Stomach smooth muscle (tissue), 2 donors: ENCODE results near the gene SLC35A4.
"Not testable (repeated sequence)": the region's sequence is repeated elsewhere in the genome, so short reads cannot be mapped to it uniquely, and the experiment has no call there.

Source experiments
- H3K27ac ChIP-seq: one replicate; pipeline ENCODE4 v1.7.0; 2013; ENCODE audit warnings: mild to moderate bottlenecking, low read length, inconsistent platforms
- H3K27me3 ChIP-seq, 2 donors: one replicate each; pipeline ENCODE4 v1.7.0; 2013; ENCODE audit warnings: low read length in 2 of 2; ENCODE audit not compliant: insufficient read depth in 2 of 2, control insufficient read depth in 1 of 2
- H3K36me3 ChIP-seq, 2 donors: one replicate each; pipeline ENCODE4 v1.7.0; 2013; ENCODE audit warnings: low read length in 2 of 2; ENCODE audit not compliant: control insufficient read depth in 2 of 2, insufficient read depth in 2 of 2
- H3K4me1 ChIP-seq: one replicate; pipeline ENCODE4 v1.7.0; 2013; ENCODE audit warnings: low read length; ENCODE audit not compliant: control insufficient read depth, insufficient read depth
- H3K4me3 ChIP-seq, 2 donors: one replicate each; pipeline ENCODE4 v1.7.0; 2013; ENCODE audit warnings: low read length in 2 of 2
- H3K9ac ChIP-seq, 2 donors: one replicate each; pipeline ENCODE4 v1.7.0; 2013; ENCODE audit warnings: low read length in 2 of 2, mild to moderate bottlenecking in 1 of 2
- H3K9me3 ChIP-seq, 2 donors: one replicate each; pipeline ENCODE4 v1.7.0; 2013; ENCODE audit warnings: low read length in 2 of 2; ENCODE audit not compliant: control insufficient read depth in 2 of 2
- donor health status: healthy.
- donor health status: Pancreatic carcinoma.

Gene SLC35A4

DNA sequence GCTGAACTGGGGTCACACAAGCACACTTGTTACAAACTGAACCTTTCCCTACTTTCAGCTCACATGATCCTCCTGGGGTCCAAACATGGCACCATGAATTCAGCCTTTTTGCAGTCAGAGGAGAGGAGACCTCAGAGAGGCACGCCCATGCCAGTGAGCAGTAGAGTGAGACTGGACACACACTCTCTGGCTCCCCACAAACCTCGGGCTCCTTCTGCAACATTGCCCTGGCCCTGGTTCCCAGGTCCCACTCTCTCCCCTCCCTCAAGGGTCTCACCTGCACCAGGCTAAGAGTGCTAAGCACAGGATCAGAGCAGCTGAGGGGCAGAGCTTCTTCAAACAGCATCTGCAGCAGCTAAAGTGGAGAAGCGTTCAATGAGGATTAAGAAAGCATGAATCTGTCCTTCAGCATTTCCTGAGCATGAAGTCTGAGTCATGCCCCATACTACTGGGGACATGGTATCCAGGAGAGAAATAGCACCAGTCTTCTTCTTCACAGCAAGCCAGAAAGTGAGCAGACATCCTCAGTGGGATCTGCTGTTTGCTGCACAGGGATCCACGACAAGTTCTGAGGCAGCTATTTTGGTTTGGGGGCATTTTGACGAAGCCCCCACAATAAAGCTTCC lies 27.2 kb downstream of the SLC35A4 start:
- Histone ChIP-seq H3K27ac (no peak overlapping the region), H3K4me3 (no peak overlapping the region), H3K4me1 (no peaks in the 10 kb centered on the region), H3K9ac (no peak overlapping the region), H3K36me3 (no peaks in the 10 kb centered on the region), H3K27me3 (no peaks in the 10 kb centered on the region), H3K9me3 (no peaks in the 10 kb centered on the region)

DNA sequence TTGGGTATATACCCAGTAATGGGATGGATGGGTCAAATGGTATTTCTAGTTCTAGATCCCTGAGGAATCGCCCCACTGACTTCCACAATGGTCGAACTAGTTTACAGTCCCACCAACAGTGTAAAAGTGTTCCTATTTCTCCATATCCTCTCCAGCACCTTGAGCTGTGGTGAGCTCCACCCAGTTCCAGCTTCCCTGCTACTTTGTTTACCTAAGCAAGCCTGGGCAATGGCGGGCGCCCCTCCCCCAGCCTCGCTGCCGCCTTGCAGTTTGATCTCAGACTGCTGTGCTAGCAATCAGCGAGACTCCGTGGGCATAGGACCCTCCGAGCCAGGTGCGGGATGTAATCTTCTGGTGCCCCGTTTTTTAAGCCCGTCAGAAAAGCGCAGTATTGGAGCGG lies 28.4 kb downstream of the SLC35A4 start:
- H3K9ac ChIP-seq, H3K36me3 ChIP-seq, H3K27ac ChIP-seq, H3K4me3 ChIP-seq, H3K27me3 ChIP-seq, H3K4me1 ChIP-seq, H3K9me3 ChIP-seq: not testable (repeated sequence)

DNA sequence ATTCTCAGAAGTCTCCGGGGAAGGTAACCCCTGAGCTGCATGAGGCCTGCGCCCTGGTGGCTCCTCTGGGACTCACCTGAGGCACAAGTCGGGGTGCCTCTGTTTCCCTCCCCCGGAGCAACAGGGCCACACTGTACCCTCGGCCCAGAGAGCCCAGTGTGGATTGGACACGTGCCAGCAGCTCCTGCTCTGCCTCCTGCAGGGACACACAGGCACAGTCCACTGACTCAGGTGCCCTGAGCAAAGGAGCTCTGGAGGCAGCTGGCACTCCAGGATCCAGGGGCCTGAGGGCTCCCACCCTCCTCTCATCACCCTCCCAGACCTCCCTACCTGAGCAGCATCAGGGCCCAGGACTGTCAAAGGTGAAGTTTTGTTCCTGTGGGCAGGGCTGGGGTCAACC lies 29.5 kb downstream of the SLC35A4 start:
- H3K9me3 ChIP-seq = no peaks in the 10 kb centered on the region
- H3K27ac ChIP-seq = no peak overlapping the region
- no peak overlapping the region for H3K9ac ChIP-seq
- H3K4me1 ChIP-seq = no peaks in the 10 kb centered on the region
- no peak overlapping the region for H3K4me3 ChIP-seq
- no peaks in the 10 kb centered on the region for H3K27me3 ChIP-seq
- no peaks in the 10 kb centered on the region for H3K36me3 ChIP-seq

DNA sequence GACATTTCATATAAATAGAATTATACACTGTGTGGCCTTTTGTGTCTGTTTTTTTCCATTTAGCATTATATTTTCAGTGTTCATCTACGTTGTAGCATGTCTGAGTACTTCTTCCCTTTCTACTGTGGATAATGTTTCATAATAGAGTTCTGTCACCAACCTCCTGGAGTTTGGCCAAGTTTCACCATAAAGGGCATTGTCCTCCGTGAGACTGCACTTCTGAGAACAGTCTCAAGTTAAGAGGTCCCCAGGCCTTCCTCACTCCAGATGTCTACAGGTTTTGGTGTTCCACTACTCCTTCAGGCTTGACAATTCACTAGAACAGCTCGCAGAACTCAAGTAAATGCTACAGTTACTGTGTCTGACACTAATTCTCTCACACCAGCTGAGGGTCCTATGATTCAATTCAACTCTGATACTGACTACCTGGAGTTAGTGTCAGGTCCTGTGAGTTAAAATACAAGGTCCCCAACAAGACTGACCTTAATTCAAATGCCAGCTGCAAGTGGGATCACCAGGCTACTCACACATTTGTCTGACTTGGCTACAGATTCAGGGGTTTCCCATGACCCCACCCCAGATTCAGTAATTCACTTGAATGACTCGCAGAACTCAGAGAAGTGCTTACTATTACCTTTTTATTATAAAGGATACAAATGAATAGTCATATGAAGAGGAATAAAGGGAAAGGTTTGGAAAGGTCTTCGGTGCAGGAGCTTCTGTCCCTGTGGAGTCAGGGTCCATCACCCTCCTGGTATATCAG lies 31.1 kb downstream of the SLC35A4 start:
- Histone ChIP-seq H3K27ac (no peak overlapping the region), H3K9ac (no peak overlapping the region), H3K27me3 (no peaks in the 10 kb centered on the region), H3K36me3 (no peaks in the 10 kb centered on the region), H3K4me1 (no peaks in the 10 kb centered on the region), H3K9me3 (no peaks in the 10 kb centered on the region), H3K4me3 (no peak overlapping the region)

DNA sequence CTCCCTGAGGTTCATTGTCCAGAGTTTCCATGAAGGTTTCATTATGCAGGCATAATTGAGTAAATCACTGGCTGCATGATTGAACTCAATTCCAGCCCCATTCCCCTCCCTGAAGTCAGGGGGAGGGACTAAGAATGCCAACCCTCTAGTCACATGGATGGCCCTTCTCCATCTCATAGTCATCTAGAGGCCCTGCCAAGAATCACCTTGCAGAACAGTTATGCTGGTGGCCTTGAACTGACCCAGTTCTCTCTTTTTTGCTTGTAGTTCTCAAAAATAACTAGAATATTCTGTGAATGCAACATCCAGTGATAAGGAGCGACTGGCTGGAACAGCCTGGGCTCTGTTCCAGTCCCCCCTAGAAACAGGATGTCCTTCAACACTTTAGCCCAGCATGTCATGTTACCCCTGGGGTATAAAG lies 31.7 kb downstream of the SLC35A4 start:
- Histone ChIP-seq H3K27ac (no peak overlapping the region), H3K4me1 (no peaks in the 10 kb centered on the region), H3K27me3 (no peaks in the 10 kb centered on the region), H3K36me3 (no peaks in the 10 kb centered on the region), H3K9ac (no peak overlapping the region), H3K9me3 (no peaks in the 10 kb centered on the region), H3K4me3 (no peak overlapping the region)

DNA sequence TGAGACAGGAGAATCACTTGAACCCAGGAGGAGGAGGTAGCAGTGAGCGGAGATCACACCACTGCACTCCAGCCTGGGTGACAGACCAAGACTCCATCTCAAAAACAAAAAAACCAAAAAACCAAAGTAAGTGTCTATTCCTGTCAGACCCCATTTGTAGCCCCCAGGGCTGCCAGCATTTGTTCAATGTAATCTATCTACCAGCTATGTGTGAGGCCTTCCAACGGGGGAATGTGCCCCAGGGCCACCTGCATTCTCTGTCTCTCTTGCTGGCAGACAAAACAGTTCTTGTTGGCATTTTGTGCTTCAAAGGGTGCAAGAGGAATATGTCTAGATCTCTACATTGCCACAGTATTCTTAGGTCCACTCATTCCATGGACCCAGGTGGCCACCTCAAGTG lies 34.2 kb downstream of the SLC35A4 start:
- Histone ChIP-seq H3K27me3 (no peaks in the 10 kb centered on the region), H3K9me3 (no peaks in the 10 kb centered on the region), H3K27ac (no peak overlapping the region), H3K36me3 (no peaks in the 10 kb centered on the region), H3K4me1 (no peaks in the 10 kb centered on the region), H3K9ac (no peak overlapping the region), H3K4me3 (no peak overlapping the region)

DNA sequence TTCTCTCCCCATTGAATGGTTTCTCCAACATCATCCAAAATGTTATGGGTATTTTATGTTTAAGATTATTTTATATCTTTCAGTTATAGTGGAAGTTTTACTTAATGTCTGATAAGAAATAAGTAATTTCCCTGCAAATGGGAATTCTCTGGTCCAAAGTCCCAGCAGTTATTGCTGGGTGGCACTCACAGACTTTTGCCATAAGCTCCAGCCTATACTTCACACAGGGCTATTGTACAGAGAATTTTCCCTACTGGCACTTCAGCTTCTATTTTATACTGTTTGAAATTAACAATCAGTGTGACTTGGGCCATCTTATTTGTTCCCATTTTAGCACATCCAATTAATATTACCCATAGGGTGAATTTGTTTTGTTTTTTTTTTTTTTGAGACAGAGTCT lies 35.5 kb downstream of the SLC35A4 start:
- Histone ChIP-seq H3K27me3 (no peaks in the 10 kb centered on the region), H3K4me1 (no peaks in the 10 kb centered on the region), H3K9ac (no peak overlapping the region), H3K27ac (no peak overlapping the region), H3K4me3 (no peak overlapping the region), H3K9me3 (no peaks in the 10 kb centered on the region), H3K36me3 (no peaks in the 10 kb centered on the region)

DNA sequence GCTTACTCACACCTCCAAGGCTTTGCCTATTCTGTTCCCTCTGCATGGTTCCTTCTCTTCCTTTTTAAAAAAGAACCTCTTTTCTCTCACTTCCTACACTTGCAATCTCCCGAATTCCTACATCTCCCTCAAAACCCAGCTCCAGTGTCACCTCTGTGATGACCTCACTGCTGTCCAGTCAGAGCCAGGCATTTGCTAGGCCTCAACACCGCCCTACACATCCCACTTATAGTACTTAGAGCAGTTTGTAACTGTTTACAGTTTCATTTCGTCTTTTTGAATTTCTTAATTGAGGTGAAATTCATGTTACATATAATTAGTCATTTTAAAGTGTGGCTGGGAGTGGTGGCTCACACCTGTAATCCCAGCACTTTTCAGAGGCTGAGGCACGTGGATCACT lies 37.5 kb downstream of the SLC35A4 start:
- H3K36me3 ChIP-seq = no peaks in the 10 kb centered on the region
- no peaks in the 10 kb centered on the region for H3K4me1 ChIP-seq
- no peak overlapping the region for H3K9ac ChIP-seq
- H3K27me3 ChIP-seq = no peaks in the 10 kb centered on the region
- no peak overlapping the region for H3K4me3 ChIP-seq
- H3K9me3 ChIP-seq = no peaks in the 10 kb centered on the region
- no peak overlapping the region for H3K27ac ChIP-seq

DNA sequence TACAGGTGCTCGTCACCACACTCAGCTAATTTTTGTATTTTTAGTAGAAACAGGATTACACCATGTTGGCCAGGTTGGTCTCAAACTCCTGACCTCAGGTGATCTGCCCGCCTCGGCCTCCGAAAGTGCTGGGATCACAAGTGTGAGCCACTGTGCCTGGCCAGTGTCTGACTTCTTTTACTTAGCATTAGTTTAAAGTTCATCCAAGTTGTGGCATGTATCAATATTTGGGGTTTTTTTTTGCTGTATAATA lies 38.7 kb downstream of the SLC35A4 start:
- not testable (repeated sequence) for H3K36me3 ChIP-seq, H3K4me1 ChIP-seq, H3K9ac ChIP-seq, H3K4me3 ChIP-seq, H3K27ac ChIP-seq, H3K27me3 ChIP-seq, H3K9me3 ChIP-seq

DNA sequence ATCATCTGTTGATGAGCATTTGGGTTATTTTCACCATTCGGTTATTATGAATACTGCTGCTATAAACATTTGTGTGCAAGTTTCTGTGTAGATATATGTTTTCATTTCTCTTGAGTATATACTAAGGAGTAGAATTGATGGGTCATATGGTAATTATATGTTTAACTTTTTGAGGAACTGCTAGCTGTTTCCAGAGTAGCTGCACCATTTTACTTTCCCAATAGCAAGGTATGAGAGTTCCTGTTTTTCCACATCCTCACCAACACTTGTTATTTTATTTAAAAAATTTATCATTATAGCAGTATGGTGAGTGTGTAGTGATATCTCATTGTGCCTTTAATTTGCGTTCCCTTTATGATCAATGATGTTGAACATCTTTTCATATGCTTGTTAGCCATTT lies 39.1 kb downstream of the SLC35A4 start:
- no peaks in the 10 kb centered on the region for H3K4me1 ChIP-seq
- no peak overlapping the region for H3K9ac ChIP-seq
- no peaks in the 10 kb centered on the region for H3K36me3 ChIP-seq
- H3K4me3 ChIP-seq = no peak overlapping the region
- no peaks in the 10 kb centered on the region for H3K27me3 ChIP-seq
- H3K27ac ChIP-seq = no peak overlapping the region
- H3K9me3 ChIP-seq = no peaks in the 10 kb centered on the region

DNA sequence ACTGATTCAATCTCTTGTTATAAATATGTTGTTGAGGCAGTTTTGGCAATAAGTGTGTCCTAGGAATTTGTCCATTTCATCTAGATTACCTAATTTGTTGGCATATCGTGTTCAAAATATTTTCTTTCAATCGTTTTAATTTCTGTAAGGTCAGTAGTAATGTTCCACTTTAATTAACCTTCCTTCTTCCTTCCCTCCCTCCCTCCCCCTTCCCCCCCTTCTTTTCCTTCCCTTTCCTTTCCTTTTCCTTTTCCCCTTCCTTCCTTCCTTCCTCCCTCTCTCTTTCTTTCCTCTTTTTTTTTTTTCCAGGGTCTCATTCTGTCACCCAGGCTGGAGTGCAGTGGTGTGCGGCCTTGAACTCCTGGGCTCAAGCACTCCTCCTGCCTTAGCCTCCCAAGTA lies 41.3 kb downstream of the SLC35A4 start:
- Histone ChIP-seq H3K27ac (no peak overlapping the region), H3K9ac (no peak overlapping the region), H3K36me3 (no peaks in the 10 kb centered on the region), H3K27me3 (no peaks in the 10 kb centered on the region), H3K9me3 (no peaks in the 10 kb centered on the region), H3K4me1 (no peaks in the 10 kb centered on the region), H3K4me3 (no peak overlapping the region)
